HG03060 (cell line): ENCODE results near the gene GUCA2B.

ENCODE experiments used
- ATAC-seq: cut with Tn5 transposase; IDR thresholded peaks from one replicate; pipeline ENCODE4 v1.9.1; 2021; ENCODE audit warnings: low read depth, moderate number of reproducible peaks; ENCODE audit not compliant: unreplicated experiment

The GUCA2B gene

GRCh38 chr1:42152907-42153600 lies at the start of gene GUCA2B:
Gene GUCA2B, plus strand, starts transcription at chr1:42153410. Its CDS starts 41 bp downstream, at chr1:42153451.
- ATAC-seq: no peak

GRCh38 chr1:42105025-42105424 lies 48.2 kb upstream of the GUCA2B start:
- ATAC-seq: no peak

DNA sequence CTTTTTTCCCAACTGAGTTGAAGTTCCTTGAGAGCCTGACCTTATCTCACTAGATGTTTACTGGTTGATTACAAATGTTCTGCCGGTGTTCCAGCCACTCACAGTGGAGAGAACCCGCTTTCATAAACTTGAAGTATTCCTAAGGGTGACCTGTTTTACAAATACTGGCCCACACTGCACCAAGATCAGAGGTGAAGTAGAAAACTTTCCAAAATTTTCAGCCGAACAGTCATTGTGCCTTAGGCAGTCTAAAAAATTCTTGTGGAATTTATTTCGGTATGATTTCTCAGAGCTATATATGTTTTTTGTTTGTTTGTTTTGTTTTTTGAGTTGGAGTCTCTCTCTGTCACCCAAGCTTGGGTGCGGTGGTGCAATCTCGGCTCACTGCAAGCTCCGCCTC lies 44.9 kb upstream of the GUCA2B start:
- no peak for ATAC-seq

GRCh38 chr1:42109600-42109999 lies 43.6 kb upstream of the GUCA2B start:
- ATAC-seq: no peak

GRCh38 chr1:42114229-42114628 lies 39.0 kb upstream of the GUCA2B start:
- ATAC-seq: no peak

- ATAC-seq: no peak
Measured at GRCh38 chr1:42117214-42117613, 36.0 kb upstream of the GUCA2B start.

- no peak for ATAC-seq
Measured at GRCh38 chr1:42118125-42118524, 35.1 kb upstream of the GUCA2B start.

DNA sequence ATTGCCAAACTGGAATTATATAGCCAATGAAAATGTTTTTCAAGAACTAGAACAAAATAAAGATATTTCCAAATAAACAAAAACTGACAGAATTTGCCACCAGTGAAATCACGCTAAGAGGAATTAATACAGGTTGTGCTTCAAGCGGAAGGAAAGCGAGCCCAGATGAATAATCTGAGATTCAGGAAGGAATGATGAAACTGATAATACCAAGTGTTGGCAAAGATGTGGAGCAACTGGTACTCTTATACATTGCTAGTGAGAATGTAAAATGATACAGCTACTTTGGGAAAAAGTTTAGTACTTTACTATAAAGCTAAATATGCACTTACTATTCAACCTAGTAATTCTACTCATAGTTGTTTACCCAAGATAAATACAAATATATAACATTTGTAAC lies 30.8 kb upstream of the GUCA2B start:
- no peak for ATAC-seq

- no peak for ATAC-seq
Measured at GRCh38 chr1:42125552-42125951, 27.7 kb upstream of the GUCA2B start.

GRCh38 chr1:42127767-42128166 lies 25.4 kb upstream of the GUCA2B start:
- ATAC-seq: no peak

DNA sequence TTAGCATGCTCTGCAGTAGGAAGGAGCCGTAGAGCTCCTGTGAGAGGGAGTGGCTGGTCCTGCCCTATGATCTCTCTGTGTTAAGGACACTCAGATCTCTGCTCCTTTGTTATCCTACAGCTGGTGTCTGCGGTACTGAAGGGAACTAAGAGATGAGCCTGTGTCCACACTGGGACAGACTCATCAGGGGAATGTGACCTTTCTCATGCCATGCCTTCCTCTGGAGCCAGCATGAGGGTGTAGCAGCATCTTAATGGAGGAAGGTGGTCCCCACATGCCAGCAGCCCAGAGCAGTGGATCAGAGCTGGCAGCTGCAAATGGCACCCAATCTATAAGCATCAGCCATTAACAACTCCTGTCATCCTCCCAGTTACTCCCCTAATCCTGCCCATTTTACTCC lies 24.7 kb upstream of the GUCA2B start:
- no peak for ATAC-seq

DNA sequence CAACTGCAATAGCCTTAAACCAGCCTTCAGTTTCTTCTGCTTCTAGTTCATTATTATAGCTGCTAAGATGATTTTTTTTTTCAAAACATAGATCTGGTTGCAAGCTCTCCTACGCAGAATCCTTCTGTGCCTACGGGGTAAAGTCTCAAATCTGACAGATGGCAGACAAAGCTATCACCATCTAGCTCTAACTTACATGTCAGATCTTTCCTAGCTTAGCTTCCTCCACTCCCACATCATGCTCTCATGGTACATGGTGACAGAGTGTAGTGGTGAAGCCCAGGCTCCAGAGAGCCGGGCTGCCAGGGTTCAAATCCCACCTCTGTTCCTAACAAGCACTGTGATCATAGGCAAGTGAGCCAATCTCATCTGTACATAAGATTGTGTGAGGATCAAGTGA lies 24.2 kb upstream of the GUCA2B start:
- ATAC-seq: no peak

GRCh38 chr1:42130061-42130660 lies 23.0 kb upstream of the GUCA2B start:
- no peak for ATAC-seq

GRCh38 chr1:42133390-42133789 lies 19.8 kb upstream of the GUCA2B start:
- no peak for ATAC-seq

- ATAC-seq: no peak
Measured at GRCh38 chr1:42133809-42134526, 19.2 kb upstream of the GUCA2B start.

DNA sequence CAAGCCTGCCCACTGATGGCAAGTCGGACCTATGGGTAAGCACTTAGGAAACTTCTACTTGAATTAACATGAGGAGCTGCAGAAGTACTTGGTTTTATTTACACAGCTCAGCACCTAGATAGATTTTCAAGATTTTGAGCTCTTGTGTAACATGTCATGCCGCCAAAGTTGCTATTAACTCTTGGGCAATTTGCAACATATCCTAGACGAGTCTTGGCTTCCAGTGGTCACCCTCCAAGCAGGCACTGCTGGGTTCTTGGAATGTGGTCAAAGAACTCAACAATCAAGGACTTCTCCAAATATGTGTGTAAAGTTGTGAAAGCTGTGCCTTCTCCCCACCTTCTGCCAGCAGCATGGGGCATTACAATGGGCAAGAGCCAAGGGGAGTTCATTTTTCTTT lies 17.8 kb upstream of the GUCA2B start:
- ATAC-seq: no peak

GRCh38 chr1:42136466-42136865 lies 16.7 kb upstream of the GUCA2B start:
- no peak for ATAC-seq

GRCh38 chr1:42137766-42138165 lies 15.4 kb upstream of the GUCA2B start:
- ATAC-seq: no peak

- no peak for ATAC-seq
Measured at GRCh38 chr1:42138586-42138985, 14.6 kb upstream of the GUCA2B start.

DNA sequence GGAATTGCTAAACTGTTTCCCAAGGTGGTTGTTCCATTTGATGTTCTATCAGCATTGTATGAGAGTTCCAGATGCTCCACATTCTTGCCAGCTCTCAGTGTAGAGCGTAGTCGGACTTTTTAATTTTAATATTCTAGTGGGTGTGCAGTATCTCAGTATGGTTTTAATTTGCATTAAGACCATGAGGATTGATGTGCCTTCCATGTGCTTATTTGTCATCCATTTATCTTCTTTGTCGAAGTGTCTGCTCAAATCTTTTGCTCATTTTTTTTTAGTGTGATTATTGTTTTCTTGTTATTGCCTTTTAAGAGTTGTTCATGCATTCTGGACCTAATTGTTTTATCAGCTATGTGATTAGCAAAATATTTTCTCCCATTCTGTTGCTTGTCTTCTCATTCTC lies 13.8 kb upstream of the GUCA2B start:
- ATAC-seq: no peak

GRCh38 chr1:42140191-42140590 lies 13.0 kb upstream of the GUCA2B start:
- no peak for ATAC-seq

GRCh38 chr1:42141978-42142377 lies 11.2 kb upstream of the GUCA2B start:
- ATAC-seq: no peak
